ENCODE data around the gene CFAP91. TPM values are rescaled to one million over a fixed set of nuclear protein-coding genes. Genes with fewer than 3 reads are reported as not detected.
"Not testable (repeated sequence)": the region's sequence is repeated elsewhere in the genome, so short reads cannot be mapped to it uniquely, and the experiment has no call there.

Gene CFAP91
- total and polyA plus RNA-seq, 2 donors (not counting 1 experiment from before 2014, with no cell fraction given): 0.48 to 6.4 TPM

- POLR2A ChIA-PET: interaction anchor here (0.8 to 1.6 kb wide), 2 partner anchors 23 to 98 kb away, joined by 4 read pairs; no protein-coding TSS in a partner anchor
- Mint-ChIP-seq H3K27me3 (no peaks in the 10 kb centered on the region), H3K27ac (peak overlapping the region; percentile 96), H3K4me1 (peaks cover 27% of the 10 kb centered on the region), H3K9me3 (ENCODE audit: insufficient read depth) (no peaks in the 10 kb centered on the region), H3K4me3 (peak overlapping the region; percentile 88)
- Histone ChIP-seq H3K27ac (ENCODE audit: low read length in 2 of 2) (peak overlapping the region; percentile 89 to 96), H3K27me3 (replicated peaks in 1 of 4; ENCODE audit: control extremely low read depth in 1 of 4, control insufficient read depth in 3 of 4, insufficient read depth in 4 of 4, low read length in 3 of 4) (no peaks in the 10 kb centered on the region), H2AFZ (ENCODE audit: insufficient read depth, low read depth, low read length, poor library complexity, severe bottlenecking) (peak overlapping the region; percentile 83), H3K4me3 (ENCODE audit: control extremely low read depth in 1 of 5, extremely low read depth in 1 of 5, insufficient read depth in 1 of 5, low read depth in 2 of 5, low read length in 4 of 5) (peak overlapping the region; percentile 42 to 79 (median 73)), H3K4me1 (ENCODE audit: control insufficient read depth in 2 of 2, insufficient read depth in 2 of 2, low read length in 2 of 2) (peaks cover 17% of the 10 kb centered on the region in 2 donors), H3K36me3 (replicated peaks in 1 of 2; ENCODE audit: control extremely low read depth in 1 of 2, control insufficient read depth in 1 of 2, extremely low read depth in 1 of 2, insufficient read depth in 2 of 2, low read length in 1 of 2) (peaks cover 0 to 23% of the 10 kb centered on the region in 2 experiments), H3K79me2 (ENCODE audit: control insufficient read depth, insufficient read depth, low read length) (peaks cover 16% of the 10 kb centered on the region), H3K9ac (ENCODE audit: low read length) (peak overlapping the region; percentile 78), H3K4me2 (replicated peaks; ENCODE audit: low read depth, low read length, poor library complexity, severe bottlenecking) (peak overlapping the region; percentile 83), H4K20me1 (ENCODE audit: control insufficient read depth, insufficient read depth, low read length, poor library complexity, severe bottlenecking) (no peaks in the 10 kb centered on the region), H3K9me3 (ENCODE audit: control extremely low read depth in 1 of 3, control insufficient read depth in 2 of 3, insufficient read depth in 1 of 3, low read length in 2 of 3) (no peaks in the 10 kb centered on the region)
- TF ChIP-seq CTCF (IDR thresholded peaks at IDR 0.05) (no peak), EZH2 (IDR thresholded peaks at IDR 0.05; ENCODE audit: borderline replicate concordance, insufficient read depth, low read depth, low read length, poor library complexity, severe bottlenecking) (no peak)
- no peak for DNase-seq
- CTCF ChIA-PET: interaction anchor here (1.6 kb wide), 1 partner anchor 153 kb away, joined by 4 read pairs; no protein-coding TSS in a partner anchor
- intact Hi-C loops (cut with micrococcal nuclease): loop anchor here (1.0 to 10.0 kb wide), 12 partner anchors 23 to 1065 kb away; partner anchors contain the start of genes B4GALT4, GTF2E1, LRRC58 and POGLUT1
- ATAC-seq (ENCODE audit: low read depth): no peak
- 0% methylated on average over 1 of the region's 6 CpGs for WGBS (ENCODE audit: insufficient coverage)
Measured at GRCh38 chr3:119677641-119677934, 25.2 kb upstream of the CFAP91 start.

- H3K9me3 Mint-ChIP-seq (ENCODE audit: insufficient read depth); H3K4me3 Mint-ChIP-seq; H3K9ac ChIP-seq (ENCODE audit: low read length); H3K27ac Mint-ChIP-seq; H2AFZ ChIP-seq (ENCODE audit: insufficient read depth, low read depth, low read length, poor library complexity, severe bottlenecking); POLR2A ChIA-PET; H4K20me1 ChIP-seq (ENCODE audit: control insufficient read depth, insufficient read depth, low read length, poor library complexity, severe bottlenecking); H3K27me3 ChIP-seq (replicated peaks in 1 of 4; ENCODE audit: control extremely low read depth in 1 of 4, control insufficient read depth in 3 of 4, insufficient read depth in 4 of 4, low read length in 3 of 4); H3K27me3 Mint-ChIP-seq; ATAC-seq (ENCODE audit: low read depth); DNase-seq; H3K9me3 ChIP-seq (ENCODE audit: control extremely low read depth in 1 of 3, control insufficient read depth in 2 of 3, insufficient read depth in 1 of 3, low read length in 2 of 3); H3K4me2 ChIP-seq (replicated peaks; ENCODE audit: low read depth, low read length, poor library complexity, severe bottlenecking); H3K4me3 ChIP-seq (ENCODE audit: control extremely low read depth in 1 of 5, extremely low read depth in 1 of 5, insufficient read depth in 1 of 5, low read depth in 2 of 5, low read length in 4 of 5); H3K27ac ChIP-seq (ENCODE audit: low read length in 2 of 2): not testable (repeated sequence)
- H3K79me2 ChIP-seq (ENCODE audit: control insufficient read depth, insufficient read depth, low read length): peaks cover 16% of the 10 kb centered on the region
- peaks cover 0 to 17% of the 10 kb centered on the region in 2 experiments for H3K36me3 ChIP-seq (replicated peaks in 1 of 2; ENCODE audit: control extremely low read depth in 1 of 2, control insufficient read depth in 1 of 2, extremely low read depth in 1 of 2, insufficient read depth in 2 of 2, low read length in 1 of 2)
- peaks cover 17% of the 10 kb centered on the region in 2 donors for H3K4me1 ChIP-seq (ENCODE audit: control insufficient read depth in 2 of 2, insufficient read depth in 2 of 2, low read length in 2 of 2)
- peaks cover 27% of the 10 kb centered on the region for H3K4me1 Mint-ChIP-seq
- CTCF ChIA-PET: interaction anchor here (4.0 kb wide), 1 partner anchor 152 kb away, joined by 34 read pairs; no protein-coding TSS in a partner anchor
- intact Hi-C loops (cut with micrococcal nuclease): loop anchor here (5.0 to 10.0 kb wide), 2 partner anchors 96 to 667 kb away; partner anchors contain the start of gene LRRC58
- WGBS (ENCODE audit: insufficient coverage): 100% methylated on average over 2 of the region's 10 CpGs
Measured at GRCh38 chr3:119678209-119678608, 24.6 kb upstream of the CFAP91 start.
